Liver (tissue), 3 donors: ENCODE measurements around the gene UROC1.

ENCODE experiments used
- ATF3 ChIP-seq: IDR thresholded peaks from 2 replicates; pipeline ENCODE4 v1.6.1; 2016; ENCODE audit warnings: antibody characterized with exemption
- EGR1 ChIP-seq, 2 donors: IDR thresholded peaks; 2 replicates each; pipeline ENCODE4 v1.6.1; 2016 to 2018; ENCODE audit warnings: antibody characterized with exemption in 2 of 2, low read depth in 2 of 2
- NR2F2 ChIP-seq: IDR thresholded peaks from 2 replicates; pipeline ENCODE4 v1.6.1; 2016; ENCODE audit warnings: antibody characterized with exemption
- RAD21 ChIP-seq, 2 donors: IDR thresholded peaks; 2 replicates each; pipeline ENCODE4 v1.6.1; 2016; ENCODE audit warnings: antibody characterized with exemption in 2 of 2, mild to moderate bottlenecking in 2 of 2
- TAF1 ChIP-seq: conservative IDR thresholded peaks from 2 replicates; pipeline ENCODE4 v1.6.1; 2016; ENCODE audit warnings: antibody characterized with exemption, mild to moderate bottlenecking
- YY1 ChIP-seq: IDR thresholded peaks from 2 replicates; pipeline ENCODE4 v1.6.1; 2016; ENCODE audit warnings: antibody characterized with exemption, mild to moderate bottlenecking
- TF ChIP-seq, protein P1 (sequence below): IDR thresholded peaks from 2 replicates; pipeline ENCODE4 v1.6.1; 2016; ENCODE audit warnings: antibody characterized with exemption
- TF ChIP-seq, protein P2 (sequence below): fragments of 150-350 bp; IDR thresholded peaks from 2 replicates; pipeline ENCODE4 v1.5.1; 2017; ENCODE audit warnings: improper control_type of control experiment, low read depth, low read length; ENCODE audit not compliant: missing input control
- TF ChIP-seq, protein P3 (sequence below): IDR thresholded peaks from 2 replicates; pipeline ENCODE4 v1.6.1; 2016; ENCODE audit warnings: antibody characterized with exemption
- TF ChIP-seq, protein P4 (sequence below): IDR thresholded peaks from 2 replicates; pipeline ENCODE4 v1.6.1; 2016; ENCODE audit warnings: antibody characterized with exemption, mild to moderate bottlenecking
- donor health status: healthy.
- donor health status: healthy.

GRCh38 chr3:126436826-126437717 is 80.5 kb downstream of the UROC1 start:
- TF ChIP-seq, protein P1, sequence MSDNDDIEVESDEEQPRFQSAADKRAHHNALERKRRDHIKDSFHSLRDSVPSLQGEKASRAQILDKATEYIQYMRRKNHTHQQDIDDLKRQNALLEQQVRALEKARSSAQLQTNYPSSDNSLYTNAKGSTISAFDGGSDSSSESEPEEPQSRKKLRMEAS, result no peak
- TF ChIP-seq, protein P2, sequence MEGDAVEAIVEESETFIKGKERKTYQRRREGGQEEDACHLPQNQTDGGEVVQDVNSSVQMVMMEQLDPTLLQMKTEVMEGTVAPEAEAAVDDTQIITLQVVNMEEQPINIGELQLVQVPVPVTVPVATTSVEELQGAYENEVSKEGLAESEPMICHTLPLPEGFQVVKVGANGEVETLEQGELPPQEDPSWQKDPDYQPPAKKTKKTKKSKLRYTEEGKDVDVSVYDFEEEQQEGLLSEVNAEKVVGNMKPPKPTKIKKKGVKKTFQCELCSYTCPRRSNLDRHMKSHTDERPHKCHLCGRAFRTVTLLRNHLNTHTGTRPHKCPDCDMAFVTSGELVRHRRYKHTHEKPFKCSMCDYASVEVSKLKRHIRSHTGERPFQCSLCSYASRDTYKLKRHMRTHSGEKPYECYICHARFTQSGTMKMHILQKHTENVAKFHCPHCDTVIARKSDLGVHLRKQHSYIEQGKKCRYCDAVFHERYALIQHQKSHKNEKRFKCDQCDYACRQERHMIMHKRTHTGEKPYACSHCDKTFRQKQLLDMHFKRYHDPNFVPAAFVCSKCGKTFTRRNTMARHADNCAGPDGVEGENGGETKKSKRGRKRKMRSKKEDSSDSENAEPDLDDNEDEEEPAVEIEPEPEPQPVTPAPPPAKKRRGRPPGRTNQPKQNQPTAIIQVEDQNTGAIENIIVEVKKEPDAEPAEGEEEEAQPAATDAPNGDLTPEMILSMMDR, result no peak
- TF ChIP-seq TAF1 (no peak), YY1 (no peak), ATF3 (no peak), RAD21 (IDR thresholded peaks at IDR 0.05) (no peak), NR2F2 (no peak), EGR1 (IDR thresholded peaks at IDR 0.05; ENCODE audit: low read depth in 2 of 2) (no peak)
- TF ChIP-seq, protein P3, sequence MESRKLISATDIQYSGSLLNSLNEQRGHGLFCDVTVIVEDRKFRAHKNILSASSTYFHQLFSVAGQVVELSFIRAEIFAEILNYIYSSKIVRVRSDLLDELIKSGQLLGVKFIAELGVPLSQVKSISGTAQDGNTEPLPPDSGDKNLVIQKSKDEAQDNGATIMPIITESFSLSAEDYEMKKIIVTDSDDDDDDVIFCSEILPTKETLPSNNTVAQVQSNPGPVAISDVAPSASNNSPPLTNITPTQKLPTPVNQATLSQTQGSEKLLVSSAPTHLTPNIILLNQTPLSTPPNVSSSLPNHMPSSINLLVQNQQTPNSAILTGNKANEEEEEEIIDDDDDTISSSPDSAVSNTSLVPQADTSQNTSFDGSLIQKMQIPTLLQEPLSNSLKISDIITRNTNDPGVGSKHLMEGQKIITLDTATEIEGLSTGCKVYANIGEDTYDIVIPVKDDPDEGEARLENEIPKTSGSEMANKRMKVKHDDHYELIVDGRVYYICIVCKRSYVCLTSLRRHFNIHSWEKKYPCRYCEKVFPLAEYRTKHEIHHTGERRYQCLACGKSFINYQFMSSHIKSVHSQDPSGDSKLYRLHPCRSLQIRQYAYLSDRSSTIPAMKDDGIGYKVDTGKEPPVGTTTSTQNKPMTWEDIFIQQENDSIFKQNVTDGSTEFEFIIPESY, result no peak
- TF ChIP-seq, protein P4, sequence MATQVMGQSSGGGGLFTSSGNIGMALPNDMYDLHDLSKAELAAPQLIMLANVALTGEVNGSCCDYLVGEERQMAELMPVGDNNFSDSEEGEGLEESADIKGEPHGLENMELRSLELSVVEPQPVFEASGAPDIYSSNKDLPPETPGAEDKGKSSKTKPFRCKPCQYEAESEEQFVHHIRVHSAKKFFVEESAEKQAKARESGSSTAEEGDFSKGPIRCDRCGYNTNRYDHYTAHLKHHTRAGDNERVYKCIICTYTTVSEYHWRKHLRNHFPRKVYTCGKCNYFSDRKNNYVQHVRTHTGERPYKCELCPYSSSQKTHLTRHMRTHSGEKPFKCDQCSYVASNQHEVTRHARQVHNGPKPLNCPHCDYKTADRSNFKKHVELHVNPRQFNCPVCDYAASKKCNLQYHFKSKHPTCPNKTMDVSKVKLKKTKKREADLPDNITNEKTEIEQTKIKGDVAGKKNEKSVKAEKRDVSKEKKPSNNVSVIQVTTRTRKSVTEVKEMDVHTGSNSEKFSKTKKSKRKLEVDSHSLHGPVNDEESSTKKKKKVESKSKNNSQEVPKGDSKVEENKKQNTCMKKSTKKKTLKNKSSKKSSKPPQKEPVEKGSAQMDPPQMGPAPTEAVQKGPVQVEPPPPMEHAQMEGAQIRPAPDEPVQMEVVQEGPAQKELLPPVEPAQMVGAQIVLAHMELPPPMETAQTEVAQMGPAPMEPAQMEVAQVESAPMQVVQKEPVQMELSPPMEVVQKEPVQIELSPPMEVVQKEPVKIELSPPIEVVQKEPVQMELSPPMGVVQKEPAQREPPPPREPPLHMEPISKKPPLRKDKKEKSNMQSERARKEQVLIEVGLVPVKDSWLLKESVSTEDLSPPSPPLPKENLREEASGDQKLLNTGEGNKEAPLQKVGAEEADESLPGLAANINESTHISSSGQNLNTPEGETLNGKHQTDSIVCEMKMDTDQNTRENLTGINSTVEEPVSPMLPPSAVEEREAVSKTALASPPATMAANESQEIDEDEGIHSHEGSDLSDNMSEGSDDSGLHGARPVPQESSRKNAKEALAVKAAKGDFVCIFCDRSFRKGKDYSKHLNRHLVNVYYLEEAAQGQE, result no peak
